Measurements from ENCODE around the gene CAPN12.
"Not testable (repeated sequence)": the region's sequence is repeated elsewhere in the genome, so short reads cannot be mapped to it uniquely, and the experiment has no call there.

CAPN12 gene

DNA sequence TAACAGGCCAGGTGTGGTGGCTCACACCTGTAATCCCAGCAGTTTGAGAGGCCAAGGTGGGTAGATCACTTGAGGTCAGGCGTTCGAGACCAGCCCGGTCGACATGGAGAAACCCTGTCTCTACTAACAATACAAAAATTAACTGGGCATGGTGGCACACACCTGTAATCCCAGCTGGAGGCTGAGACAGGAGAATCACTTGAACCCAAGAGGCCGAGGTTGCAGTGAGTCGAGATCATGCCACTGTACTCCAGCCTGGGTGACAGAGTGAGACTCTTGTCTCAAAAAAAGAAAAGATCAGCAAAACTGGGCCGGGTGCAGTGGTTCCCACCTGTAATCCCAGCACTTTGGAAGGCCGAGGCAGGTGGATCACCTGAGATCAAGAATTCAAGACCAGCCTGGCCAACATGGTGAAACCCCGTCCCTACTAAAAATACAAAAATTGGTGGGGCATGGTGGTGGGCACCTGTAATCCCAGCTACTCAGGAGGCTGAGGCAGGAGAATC, 17.7 kb upstream of the CAPN12 start:
- WGBS (ENCODE audit: insufficient coverage) = 91% methylated on average over 5 of the region's 9 CpGs
- CTCF ChIA-PET = interaction anchor here (0.9 to 1.8 kb wide), 2 partner anchors 14 to 28 kb away, joined by 3 to 6 read pairs; no protein-coding TSS in a partner anchor
- H3K4me3 ChIP-seq (ENCODE audit: control insufficient read depth in 1 of 7, extremely low read depth in 1 of 7, insufficient read depth in 4 of 7, low read depth in 2 of 7, low read length in 6 of 7); H3K36me3 ChIP-seq (ENCODE audit: control insufficient read depth in 4 of 4, insufficient read depth in 4 of 4, low read length in 3 of 4); H3K27me3 ChIP-seq (replicated peaks in 2 of 5; ENCODE audit: control insufficient read depth in 4 of 5, insufficient read depth in 5 of 5, low read length in 4 of 5); DNase-seq; H3K9me3 ChIP-seq (ENCODE audit: control extremely low read depth in 1 of 5, control insufficient read depth in 4 of 5, insufficient read depth in 2 of 5, low read depth in 1 of 5, low read length in 4 of 5); H3K27ac ChIP-seq (ENCODE audit: insufficient read depth in 1 of 2, low read depth in 1 of 2, low read length in 2 of 2, poor library complexity in 1 of 2, severe bottlenecking in 2 of 2); H3K4me1 ChIP-seq (ENCODE audit: control extremely low read depth in 1 of 4, control insufficient read depth in 4 of 4, insufficient read depth in 4 of 4, low read length in 3 of 4); POLR2A ChIA-PET: not testable (repeated sequence)

DNA sequence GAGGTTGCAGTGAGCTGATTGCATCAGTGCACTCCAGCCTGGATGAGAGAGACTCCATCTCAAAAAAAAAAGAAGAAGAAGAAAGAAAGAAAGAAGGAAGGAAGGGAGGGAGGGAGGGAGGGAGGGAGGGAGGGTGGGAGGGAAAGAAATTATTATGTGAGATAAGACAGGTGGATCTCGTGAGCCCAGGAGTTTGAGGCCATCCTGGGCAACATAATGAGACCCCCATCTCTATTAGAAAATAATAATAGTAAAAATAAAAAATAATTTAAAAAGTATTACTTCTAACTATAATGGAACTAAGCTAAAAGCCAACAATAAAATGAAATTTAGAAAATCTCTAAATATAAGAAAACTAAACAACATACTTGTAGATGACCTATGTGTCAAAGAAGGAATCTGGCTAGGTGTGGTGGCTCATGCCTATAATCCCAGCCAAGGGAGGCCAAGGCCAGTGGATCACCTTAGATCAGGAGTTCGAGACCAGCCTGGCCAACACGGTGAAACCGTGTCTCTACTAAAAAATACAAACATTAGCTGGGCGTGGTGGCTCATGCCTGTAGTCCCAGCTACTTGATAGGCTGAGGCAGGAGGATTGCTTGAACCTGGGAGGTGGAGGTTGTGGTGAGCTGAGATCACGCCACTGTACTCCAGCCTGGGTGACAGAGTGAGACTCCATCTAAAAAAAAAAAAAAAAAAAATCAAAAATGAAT, 16.7 kb upstream of the CAPN12 start:
- H3K27me3 ChIP-seq (replicated peaks in 2 of 5; ENCODE audit: control insufficient read depth in 4 of 5, insufficient read depth in 5 of 5, low read length in 4 of 5); H3K4me3 ChIP-seq (ENCODE audit: control insufficient read depth in 1 of 7, extremely low read depth in 1 of 7, insufficient read depth in 4 of 7, low read depth in 2 of 7, low read length in 6 of 7); H3K36me3 ChIP-seq (ENCODE audit: control insufficient read depth in 4 of 4, insufficient read depth in 4 of 4, low read length in 3 of 4); POLR2A ChIA-PET; H3K9me3 ChIP-seq (ENCODE audit: control extremely low read depth in 1 of 5, control insufficient read depth in 4 of 5, insufficient read depth in 2 of 5, low read depth in 1 of 5, low read length in 4 of 5); H3K27ac ChIP-seq (ENCODE audit: insufficient read depth in 1 of 2, low read depth in 1 of 2, low read length in 2 of 2, poor library complexity in 1 of 2, severe bottlenecking in 2 of 2); DNase-seq; H3K4me1 ChIP-seq (ENCODE audit: control extremely low read depth in 1 of 4, control insufficient read depth in 4 of 4, insufficient read depth in 4 of 4, low read length in 3 of 4): not testable (repeated sequence)
- no CpG with 5 or more reads among the region's 6 CpGs for WGBS (ENCODE audit: insufficient coverage)
- CTCF ChIA-PET = interaction anchor here (1.2 to 1.8 kb wide), 3 partner anchors 9 to 126 kb away, joined by 3 to 9 read pairs (median 6); no protein-coding TSS in a partner anchor

DNA sequence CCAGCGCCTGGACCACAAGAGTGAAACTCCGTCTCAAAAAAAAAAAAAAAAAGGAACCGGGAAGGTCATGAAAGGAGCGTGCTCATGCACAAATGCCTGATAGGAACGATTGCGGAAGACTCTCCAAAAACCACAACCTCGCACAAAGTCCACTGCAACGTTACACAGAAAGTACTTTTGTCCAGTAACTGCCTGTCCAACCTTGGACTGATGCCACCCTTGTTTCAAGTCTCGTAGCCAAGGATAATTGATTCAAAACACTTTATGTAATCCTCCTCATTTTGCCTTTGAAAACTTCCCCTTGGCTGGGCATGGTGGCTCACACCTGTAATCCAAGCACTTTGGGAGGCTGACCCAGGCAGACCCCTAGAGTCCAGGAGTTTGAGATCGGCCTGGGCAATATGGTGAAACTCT, 15.3 kb upstream of the CAPN12 start:
- Histone ChIP-seq H3K9me3 (ENCODE audit: control extremely low read depth in 1 of 5, control insufficient read depth in 4 of 5, insufficient read depth in 2 of 5, low read depth in 1 of 5, low read length in 4 of 5) (peaks cover 0 to 4% (median 0%) of the 10 kb centered on the region in 5 experiments), H3K36me3 (ENCODE audit: control insufficient read depth in 4 of 4, insufficient read depth in 4 of 4, low read length in 3 of 4) (no peaks in the 10 kb centered on the region), H3K27ac (ENCODE audit: insufficient read depth in 1 of 2, low read depth in 1 of 2, low read length in 2 of 2, poor library complexity in 1 of 2, severe bottlenecking in 2 of 2) (no peak overlapping the region), H3K4me1 (ENCODE audit: control extremely low read depth in 1 of 4, control insufficient read depth in 4 of 4, insufficient read depth in 4 of 4, low read length in 3 of 4) (no peaks in the 10 kb centered on the region), H3K27me3 (replicated peaks in 2 of 5; ENCODE audit: control insufficient read depth in 4 of 5, insufficient read depth in 5 of 5, low read length in 4 of 5) (no peaks in the 10 kb centered on the region), H3K4me3 (ENCODE audit: control insufficient read depth in 1 of 7, extremely low read depth in 1 of 7, insufficient read depth in 4 of 7, low read depth in 2 of 7, low read length in 6 of 7) (no peak overlapping the region)
- WGBS (ENCODE audit: insufficient coverage) = 84% methylated on average over 8 of the region's 10 CpGs
- ChIA-PET POLR2A (no interaction called here), CTCF (no interaction called here)
- DNase-seq = no peak

DNA sequence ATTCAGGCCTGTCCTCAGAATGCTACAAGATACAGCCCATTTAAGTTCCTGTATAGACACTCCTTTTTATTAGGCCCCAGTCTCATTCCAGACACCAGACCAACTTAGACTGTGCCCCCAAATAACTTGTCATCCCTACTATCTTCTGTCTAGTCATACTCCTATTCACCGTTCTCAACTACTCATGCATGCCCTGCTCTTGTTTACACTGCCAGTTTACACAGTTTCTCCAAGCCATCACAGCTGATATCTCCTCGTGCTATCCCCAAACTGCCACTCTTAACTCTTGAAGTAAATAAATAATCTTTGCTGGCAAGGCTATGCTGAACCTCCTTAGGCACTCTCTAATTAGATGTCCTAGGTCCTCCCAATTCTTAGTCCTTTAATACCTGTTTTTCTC, 9.9 kb upstream of the CAPN12 start:
- H3K36me3 ChIP-seq (ENCODE audit: control insufficient read depth in 4 of 4, insufficient read depth in 4 of 4, low read length in 3 of 4); H3K4me1 ChIP-seq (ENCODE audit: control extremely low read depth in 1 of 4, control insufficient read depth in 4 of 4, insufficient read depth in 4 of 4, low read length in 3 of 4); H3K4me3 ChIP-seq (ENCODE audit: control insufficient read depth in 1 of 7, extremely low read depth in 1 of 7, insufficient read depth in 4 of 7, low read depth in 2 of 7, low read length in 6 of 7); H3K27me3 ChIP-seq (replicated peaks in 2 of 5; ENCODE audit: control insufficient read depth in 4 of 5, insufficient read depth in 5 of 5, low read length in 4 of 5); CTCF ChIA-PET; POLR2A ChIA-PET; H3K9me3 ChIP-seq (ENCODE audit: control extremely low read depth in 1 of 5, control insufficient read depth in 4 of 5, insufficient read depth in 2 of 5, low read depth in 1 of 5, low read length in 4 of 5); H3K27ac ChIP-seq (ENCODE audit: insufficient read depth in 1 of 2, low read depth in 1 of 2, low read length in 2 of 2, poor library complexity in 1 of 2, severe bottlenecking in 2 of 2); DNase-seq: not testable (repeated sequence)
- WGBS (ENCODE audit: insufficient coverage) = no CpG with 5 or more reads among the region's 2 CpGs

DNA sequence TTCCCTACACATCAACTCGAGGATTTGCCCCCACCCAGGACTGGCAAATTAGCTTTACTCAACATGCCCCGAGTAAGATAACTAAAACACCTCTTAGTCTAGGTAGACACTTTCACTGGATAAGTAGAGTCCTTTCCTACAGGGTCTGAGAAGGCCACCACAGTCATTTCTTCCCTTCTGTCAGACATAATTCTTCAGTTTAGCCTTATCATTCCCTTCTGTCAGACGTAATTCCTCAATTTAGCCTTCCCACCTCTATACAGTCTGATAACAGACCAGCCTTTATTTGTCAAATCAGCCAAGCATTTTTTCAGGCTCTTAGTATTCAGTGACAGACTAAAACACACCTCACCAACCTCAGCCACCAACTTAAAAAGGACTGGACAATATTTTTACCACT, 9.5 kb upstream of the CAPN12 start:
- POLR2A ChIA-PET = not testable (repeated sequence)
- WGBS (ENCODE audit: insufficient coverage) = 93% methylated on average over 2 of the region's 3 CpGs

DNA sequence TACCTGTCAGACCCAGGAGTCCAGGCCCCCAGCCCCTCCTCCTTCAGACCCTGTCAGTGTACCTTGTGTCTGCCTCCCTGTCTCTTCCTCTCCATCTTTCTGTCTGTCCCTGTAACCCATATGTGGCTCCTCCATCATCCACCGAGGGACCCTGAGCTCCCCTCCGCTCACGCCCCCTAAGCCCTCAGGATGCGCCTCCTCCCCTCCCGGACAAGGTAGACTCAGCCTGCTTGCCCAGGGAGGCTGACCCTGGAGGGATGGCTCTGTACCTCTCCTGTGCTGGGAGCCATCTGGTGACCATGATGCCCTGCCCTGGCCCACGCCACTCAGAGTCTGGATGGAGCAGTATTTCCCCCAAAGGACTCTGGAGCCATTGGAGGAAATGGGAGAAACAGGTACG, 1.0 kb upstream of the CAPN12 start:
- Histone ChIP-seq H3K36me3 (ENCODE audit: control insufficient read depth in 4 of 4, insufficient read depth in 4 of 4, low read length in 3 of 4) (no peaks in the 10 kb centered on the region), H3K4me1 (ENCODE audit: control extremely low read depth in 1 of 4, control insufficient read depth in 4 of 4, insufficient read depth in 4 of 4, low read length in 3 of 4) (no peaks in the 10 kb centered on the region), H3K27ac (ENCODE audit: insufficient read depth in 1 of 2, low read depth in 1 of 2, low read length in 2 of 2, poor library complexity in 1 of 2, severe bottlenecking in 2 of 2) (no peak overlapping the region), H3K27me3 (replicated peaks in 2 of 5; ENCODE audit: control insufficient read depth in 4 of 5, insufficient read depth in 5 of 5, low read length in 4 of 5) (peaks cover 0 to 2% (median 0%) of the 10 kb centered on the region in 5 experiments), H3K4me3 (ENCODE audit: control insufficient read depth in 1 of 7, extremely low read depth in 1 of 7, insufficient read depth in 4 of 7, low read depth in 2 of 7, low read length in 6 of 7) (no peak overlapping the region), H3K9me3 (ENCODE audit: control extremely low read depth in 1 of 5, control insufficient read depth in 4 of 5, insufficient read depth in 2 of 5, low read depth in 1 of 5, low read length in 4 of 5) (no peaks in the 10 kb centered on the region)
- WGBS (ENCODE audit: insufficient coverage) = 81% methylated on average over 7 of the region's 7 CpGs
- no peak for DNase-seq
- CTCF ChIA-PET = no interaction called here
- POLR2A ChIA-PET = no interaction called here

More for the DNA sequence above, 9.5 kb upstream of the CAPN12 start:
- H3K36me3 ChIP-seq (ENCODE audit: control insufficient read depth in 4 of 4, insufficient read depth in 4 of 4, low read length in 3 of 4); H3K4me1 ChIP-seq (ENCODE audit: control extremely low read depth in 1 of 4, control insufficient read depth in 4 of 4, insufficient read depth in 4 of 4, low read length in 3 of 4); H3K27ac ChIP-seq (ENCODE audit: insufficient read depth in 1 of 2, low read depth in 1 of 2, low read length in 2 of 2, poor library complexity in 1 of 2, severe bottlenecking in 2 of 2); CTCF ChIA-PET; H3K9me3 ChIP-seq (ENCODE audit: control extremely low read depth in 1 of 5, control insufficient read depth in 4 of 5, insufficient read depth in 2 of 5, low read depth in 1 of 5, low read length in 4 of 5); H3K4me3 ChIP-seq (ENCODE audit: control insufficient read depth in 1 of 7, extremely low read depth in 1 of 7, insufficient read depth in 4 of 7, low read depth in 2 of 7, low read length in 6 of 7); DNase-seq; H3K27me3 ChIP-seq (replicated peaks in 2 of 5; ENCODE audit: control insufficient read depth in 4 of 5, insufficient read depth in 5 of 5, low read length in 4 of 5): not testable (repeated sequence)

DNA sequence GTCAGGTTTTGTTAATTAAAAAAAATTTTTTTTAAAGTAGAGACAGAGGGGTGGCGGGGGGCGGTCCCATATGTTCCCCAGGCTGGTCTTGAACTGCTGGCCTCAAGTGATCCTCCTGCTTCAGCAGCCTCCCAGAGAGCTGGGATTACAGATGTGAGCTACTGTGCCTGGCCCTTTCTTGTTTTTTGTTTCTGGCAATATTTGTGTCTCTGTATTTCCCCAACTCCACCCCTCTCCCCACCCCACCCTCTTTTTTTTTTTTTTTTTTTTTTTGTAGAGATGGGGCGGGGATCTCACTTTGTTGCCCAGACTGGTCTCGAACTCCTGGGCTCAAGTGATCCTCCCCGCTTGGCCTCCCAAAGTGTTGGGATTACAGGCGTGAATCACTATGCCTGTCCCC, 600 bp upstream of the CAPN12 start:
- CTCF ChIA-PET = interaction anchor here (1.0 to 1.5 kb wide), 3 partner anchors 11 to 188 kb away, joined by 3 to 4 read pairs (median 3); no protein-coding TSS in a partner anchor
- H3K9me3 ChIP-seq (ENCODE audit: control extremely low read depth in 1 of 5, control insufficient read depth in 4 of 5, insufficient read depth in 2 of 5, low read depth in 1 of 5, low read length in 4 of 5) = no peaks in the 10 kb centered on the region
- H3K27me3 ChIP-seq (replicated peaks in 2 of 5; ENCODE audit: control insufficient read depth in 4 of 5, insufficient read depth in 5 of 5, low read length in 4 of 5) = peaks cover 0 to 2% (median 0%) of the 10 kb centered on the region in 5 experiments
- H3K36me3 ChIP-seq (ENCODE audit: control insufficient read depth in 4 of 4, insufficient read depth in 4 of 4, low read length in 3 of 4) = no peaks in the 10 kb centered on the region
- no peak for DNase-seq
- POLR2A ChIA-PET = no interaction called here
- 73% methylated on average over 3 of the region's 6 CpGs for WGBS (ENCODE audit: insufficient coverage)
- no peak overlapping the region for H3K27ac ChIP-seq (ENCODE audit: insufficient read depth in 1 of 2, low read depth in 1 of 2, low read length in 2 of 2, poor library complexity in 1 of 2, severe bottlenecking in 2 of 2)
- H3K4me1 ChIP-seq (ENCODE audit: control extremely low read depth in 1 of 4, control insufficient read depth in 4 of 4, insufficient read depth in 4 of 4, low read length in 3 of 4) = no peaks in the 10 kb centered on the region
- H3K4me3 ChIP-seq (ENCODE audit: control insufficient read depth in 1 of 7, extremely low read depth in 1 of 7, insufficient read depth in 4 of 7, low read depth in 2 of 7, low read length in 6 of 7) = no peak overlapping the region
